BJ (cell line): ENCODE data around the gene C22orf39. TPM values are rescaled to one million over a fixed set of nuclear protein-coding genes. Genes with fewer than 3 reads are reported as not detected.

Source experiments
- CTCF ChIA-PET: fragments of 350-600 bp; formaldehyde crosslinking; extraction: SDS; loops from one replicate; lab custom pipeline; 2021; ENCODE audit warnings: antibody characterized with exemption, inconsistent platforms; lab: Yijun Ruan, JAX
- POLR2A ChIA-PET: fragments of 300-600 bp; sonication (Branson Sonifier 250); formaldehyde crosslinking; extraction: SDS; loops from one replicate; lab custom pipeline; 2021; ENCODE audit warnings: antibody characterized with exemption; lab: Charles Lee
- DNase-seq: peaks from one replicate; pipeline ENCODE4 v3.0.0-alpha.2; 2011; ENCODE audit warnings: low read depth
- H3K27me3 ChIP-seq: 2 replicates; pipeline ENCODE4 v1.6.0; 2011; ENCODE audit warnings: low read length; ENCODE audit not compliant: control insufficient read depth, insufficient read depth
- H3K36me3 ChIP-seq: 2 replicates; pipeline ENCODE4 v1.5.1; 2011; ENCODE audit warnings: low read length; ENCODE audit not compliant: control insufficient read depth, insufficient read depth
- H3K4me3 ChIP-seq: 2 replicates; pipeline ENCODE4 v1.5.1; 2011; ENCODE audit warnings: low read depth, mild to moderate bottlenecking, control low read depth, low read length
- CTCF ChIP-seq: IDR thresholded peaks from 2 replicates; pipeline ENCODE4 v1.5.1; 2011; ENCODE audit warnings: low read depth, mild to moderate bottlenecking, control low read depth, inconsistent platforms, low read length, moderate library complexity; ENCODE audit not compliant: insufficient read depth
- polyA plus RNA-seq: library from polyadenylated mRNA; depleted of rRNA; stranded (reverse); fragments of >200 nt; gene quantifications from 2 replicates; pipeline ENCODE4 v1.2.3, GENCODE V29; 2011

Gene C22orf39
- polyA plus RNA-seq, 1 experiment = 16.3 TPM

GRCh38 chr22:19461506-19461905, 14.0 kb upstream of the C22orf39 start:
- ChIA-PET CTCF (interaction anchor here (1.6 kb wide), 1 partner anchor 169 kb away, joined by 3 read pairs; no protein-coding TSS in a partner anchor), POLR2A (no interaction called here)
- Histone ChIP-seq H3K4me3 (no peak overlapping the region), H3K36me3 (peaks cover 12% of the 10 kb centered on the region), H3K27me3 (no peaks in the 10 kb centered on the region)
- no peak for TF ChIP-seq CTCF
- no peak for DNase-seq

- TF ChIP-seq CTCF = no peak
- ChIA-PET POLR2A (interaction anchor here (0.6 kb wide), 1 partner anchor 192 kb away, joined by 9 read pairs; no protein-coding TSS in a partner anchor), CTCF (no interaction called here)
- Histone ChIP-seq H3K36me3 (peaks cover 18% of the 10 kb centered on the region), H3K27me3 (no peaks in the 10 kb centered on the region), H3K4me3 (no peak overlapping the region)
- DNase-seq = no peak
Measured at GRCh38 chr22:19460036-19460435, 12.5 kb upstream of the C22orf39 start.

- TF ChIP-seq CTCF = no peak
- no peak overlapping the region for H3K4me3 ChIP-seq
- CTCF ChIA-PET = no interaction called here
- DNase-seq = no peak
- H3K27me3 ChIP-seq = no peaks in the 10 kb centered on the region
- peaks cover 20% of the 10 kb centered on the region for H3K36me3 ChIP-seq
- POLR2A ChIA-PET = no interaction called here
Measured at GRCh38 chr22:19457828-19458428, 10.4 kb upstream of the C22orf39 start.

GRCh38 chr22:19456541-19456940, 9.0 kb upstream of the C22orf39 start:
- Histone ChIP-seq H3K27me3 (no peaks in the 10 kb centered on the region), H3K4me3 (no peak overlapping the region), H3K36me3 (peaks cover 21% of the 10 kb centered on the region)
- DNase-seq = no peak
- CTCF ChIA-PET = no interaction called here
- no peak for TF ChIP-seq CTCF
- POLR2A ChIA-PET = no interaction called here

- Histone ChIP-seq H3K4me3 (no peak overlapping the region), H3K27me3 (no peaks in the 10 kb centered on the region), H3K36me3 (peaks cover 23% of the 10 kb centered on the region)
- ChIA-PET CTCF (no interaction called here), POLR2A (no interaction called here)
- no peak for DNase-seq
- TF ChIP-seq CTCF = no peak
Measured at GRCh38 chr22:19455585-19456370, 8.3 kb upstream of the C22orf39 start.
